Hypothalamus (tissue), 51 donors: ENCODE data around the gene GLMN.

Experiments used
- DNase-seq, 51 donors: peaks; one replicate each; lab custom pipeline; 2025; lab: John Stamatoyannopoulos, UW

The GLMN gene, protein sequence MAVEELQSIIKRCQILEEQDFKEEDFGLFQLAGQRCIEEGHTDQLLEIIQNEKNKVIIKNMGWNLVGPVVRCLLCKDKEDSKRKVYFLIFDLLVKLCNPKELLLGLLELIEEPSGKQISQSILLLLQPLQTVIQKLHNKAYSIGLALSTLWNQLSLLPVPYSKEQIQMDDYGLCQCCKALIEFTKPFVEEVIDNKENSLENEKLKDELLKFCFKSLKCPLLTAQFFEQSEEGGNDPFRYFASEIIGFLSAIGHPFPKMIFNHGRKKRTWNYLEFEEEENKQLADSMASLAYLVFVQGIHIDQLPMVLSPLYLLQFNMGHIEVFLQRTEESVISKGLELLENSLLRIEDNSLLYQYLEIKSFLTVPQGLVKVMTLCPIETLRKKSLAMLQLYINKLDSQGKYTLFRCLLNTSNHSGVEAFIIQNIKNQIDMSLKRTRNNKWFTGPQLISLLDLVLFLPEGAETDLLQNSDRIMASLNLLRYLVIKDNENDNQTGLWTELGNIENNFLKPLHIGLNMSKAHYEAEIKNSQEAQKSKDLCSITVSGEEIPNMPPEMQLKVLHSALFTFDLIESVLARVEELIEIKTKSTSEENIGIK

DNA sequence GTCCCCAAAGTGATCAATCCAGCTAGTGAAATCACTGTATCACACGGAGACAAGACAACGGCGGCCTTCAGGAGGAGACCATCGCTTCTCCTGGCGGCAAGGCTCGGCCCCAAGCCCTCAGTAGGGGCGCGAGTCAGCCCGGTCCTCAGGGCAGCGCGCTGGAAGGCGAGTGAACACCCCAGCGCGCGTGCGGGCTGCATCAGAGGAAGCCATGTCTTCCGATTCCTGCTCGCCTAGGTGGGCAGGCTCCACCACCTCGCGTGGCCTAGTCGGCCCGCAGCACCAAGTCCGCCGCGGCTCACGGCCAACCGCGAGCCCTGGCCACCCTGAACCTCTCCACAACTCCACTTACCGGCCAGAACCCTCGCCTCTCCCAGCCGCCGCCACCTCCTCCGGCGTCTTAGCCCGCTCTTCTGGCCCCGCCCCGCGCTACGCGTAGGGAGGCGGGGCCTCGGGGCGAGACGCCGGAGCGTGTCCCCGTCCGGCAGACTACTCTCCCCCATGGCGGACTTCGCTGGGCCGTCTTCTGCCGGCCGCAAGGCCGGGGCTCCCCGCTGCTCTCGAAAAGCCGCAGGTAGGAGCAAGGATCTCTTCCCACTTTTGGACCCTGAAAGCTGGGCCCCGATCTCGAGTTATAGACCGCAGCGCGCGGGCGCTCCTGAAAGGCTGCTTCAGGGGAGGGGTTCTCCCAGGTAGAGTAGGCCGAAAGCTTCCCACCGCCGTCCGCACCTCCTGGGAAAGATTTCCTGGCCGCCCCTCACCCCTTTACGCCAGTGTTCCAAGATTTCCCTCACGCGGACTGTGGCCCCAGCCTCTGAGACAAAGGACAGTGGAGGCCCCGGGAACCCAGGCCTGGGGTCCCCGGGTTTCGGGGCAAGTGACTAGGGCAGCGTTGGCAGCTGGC is at the start of gene GLMN, which contains the start of gene RPAP2:
Gene GLMN, minus strand, starts transcription at position 415 of the 904 bp plus-strand sequence. CDS start 988 bp downstream, outside the sequence.
Gene RPAP2, plus strand, starts transcription at position 487 of the 904 bp plus-strand sequence. Its CDS starts 15 bp downstream, at position 502.
- DNase-seq = peak in 49 of 51 donors; percentile 36 to 89 (median 73)

DNA sequence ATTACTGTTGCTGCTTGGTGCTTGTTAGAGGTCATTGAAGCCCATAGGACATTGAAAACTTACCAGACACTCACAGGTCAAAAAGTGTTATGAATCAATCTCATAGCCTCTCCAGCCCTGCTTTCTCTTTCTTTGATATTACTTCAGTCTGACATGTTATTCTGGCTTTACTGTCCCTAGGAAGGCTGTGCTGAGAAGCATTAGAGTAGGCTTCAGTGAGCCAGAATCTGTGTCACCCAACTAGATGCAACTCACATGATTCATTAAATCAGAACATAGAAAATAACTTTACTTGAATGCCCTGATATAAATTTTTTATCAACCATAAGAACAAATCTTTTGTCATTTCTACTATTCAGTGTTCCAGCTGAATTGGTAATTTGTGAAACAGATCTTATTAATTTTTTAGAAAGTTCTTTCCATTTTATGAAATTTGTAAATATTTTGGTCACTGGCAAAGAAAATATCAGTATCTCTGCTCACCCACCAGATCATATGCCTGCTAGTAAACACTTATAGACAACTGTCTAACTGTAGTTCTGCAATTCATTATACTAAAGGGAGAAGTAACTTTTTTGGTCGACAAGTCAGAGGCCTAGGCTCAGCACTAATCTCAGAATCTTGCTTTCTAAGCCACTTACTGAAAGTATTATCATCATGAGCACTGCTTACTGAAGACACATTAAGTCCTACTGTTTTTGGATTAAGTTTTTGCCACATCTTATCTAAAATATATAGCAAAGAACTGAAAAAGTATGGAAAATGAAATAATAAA is 48.3 kb upstream of the GLMN start:
- DNase-seq = no peak

DNA sequence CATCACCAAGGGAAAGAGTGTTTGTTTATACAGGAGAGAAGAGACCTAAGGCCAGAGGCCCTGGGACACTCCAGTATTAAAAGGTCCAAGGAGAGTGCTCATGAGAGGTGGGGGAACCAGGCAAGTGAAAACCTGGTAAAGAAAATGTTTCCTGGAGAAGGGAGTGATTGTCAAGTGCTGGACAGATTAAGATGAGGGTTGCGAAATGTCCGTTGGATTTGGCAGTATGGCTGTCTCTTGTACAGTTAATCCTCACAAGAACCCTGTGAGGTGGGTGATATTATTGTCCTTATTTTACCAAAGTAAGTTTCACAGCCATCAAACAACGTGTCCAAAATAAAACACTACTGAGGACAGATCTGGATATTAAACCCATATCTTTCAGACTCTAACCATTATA is 44.3 kb upstream of the GLMN start:
- no peak for DNase-seq

DNA sequence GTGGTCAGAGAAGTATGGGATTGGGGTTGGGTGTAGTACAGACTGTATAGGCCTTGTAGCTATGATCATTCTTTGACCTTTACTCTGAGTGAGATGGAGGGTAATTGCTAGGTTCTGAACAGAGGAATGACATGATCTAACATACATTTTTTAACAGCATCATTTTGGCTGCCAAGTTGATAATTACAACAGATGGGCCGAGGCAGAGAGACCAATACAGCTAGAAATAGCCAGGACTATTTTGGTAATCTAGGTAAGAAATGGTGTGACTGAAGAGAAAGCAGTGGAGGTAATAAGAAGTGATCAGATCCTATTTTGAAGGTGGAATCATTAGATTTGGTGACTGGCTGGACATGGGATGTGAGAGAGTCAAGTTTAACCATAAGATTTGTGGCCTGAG is 43.6 kb upstream of the GLMN start:
- DNase-seq = no peak

DNA sequence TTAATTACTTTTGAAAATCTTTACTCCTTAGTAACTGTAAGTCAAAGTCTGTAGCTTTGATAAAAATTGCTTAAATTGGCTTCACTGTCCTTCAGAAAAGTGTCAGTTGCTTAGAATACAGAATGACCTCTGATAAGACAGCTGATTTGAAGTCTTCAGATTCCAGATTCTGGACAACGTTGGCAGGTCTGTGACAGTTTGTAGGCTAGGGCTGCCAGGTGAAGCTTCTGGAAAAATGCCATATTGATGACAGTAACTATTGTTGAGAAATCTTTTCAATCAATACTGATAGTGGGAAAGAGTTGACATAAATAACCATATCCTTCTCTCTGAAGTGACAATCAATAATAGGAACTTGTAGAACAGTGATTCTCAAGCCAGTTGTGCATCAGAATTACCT is 41.4 kb upstream of the GLMN start:
- DNase-seq = no peak

DNA sequence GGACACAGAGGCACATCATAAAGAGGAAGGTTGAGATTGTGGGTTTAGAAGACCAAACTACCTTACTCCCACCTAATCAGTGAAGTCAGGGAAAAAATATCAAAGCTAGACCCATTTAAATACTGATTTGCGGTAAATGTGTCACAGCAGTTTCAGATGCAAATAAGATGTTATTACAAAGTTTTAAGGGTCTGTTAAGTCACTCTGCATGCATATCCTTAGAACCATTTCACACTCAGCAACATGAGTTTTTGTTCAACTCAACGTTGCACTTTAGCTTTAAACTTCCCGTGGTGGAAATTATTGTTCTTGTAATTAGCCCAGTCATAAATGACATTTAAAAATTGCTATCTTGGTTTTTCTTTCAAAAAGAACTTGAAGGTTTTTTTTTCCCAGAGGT is 34.9 kb upstream of the GLMN start:
- DNase-seq = no peak

DNA sequence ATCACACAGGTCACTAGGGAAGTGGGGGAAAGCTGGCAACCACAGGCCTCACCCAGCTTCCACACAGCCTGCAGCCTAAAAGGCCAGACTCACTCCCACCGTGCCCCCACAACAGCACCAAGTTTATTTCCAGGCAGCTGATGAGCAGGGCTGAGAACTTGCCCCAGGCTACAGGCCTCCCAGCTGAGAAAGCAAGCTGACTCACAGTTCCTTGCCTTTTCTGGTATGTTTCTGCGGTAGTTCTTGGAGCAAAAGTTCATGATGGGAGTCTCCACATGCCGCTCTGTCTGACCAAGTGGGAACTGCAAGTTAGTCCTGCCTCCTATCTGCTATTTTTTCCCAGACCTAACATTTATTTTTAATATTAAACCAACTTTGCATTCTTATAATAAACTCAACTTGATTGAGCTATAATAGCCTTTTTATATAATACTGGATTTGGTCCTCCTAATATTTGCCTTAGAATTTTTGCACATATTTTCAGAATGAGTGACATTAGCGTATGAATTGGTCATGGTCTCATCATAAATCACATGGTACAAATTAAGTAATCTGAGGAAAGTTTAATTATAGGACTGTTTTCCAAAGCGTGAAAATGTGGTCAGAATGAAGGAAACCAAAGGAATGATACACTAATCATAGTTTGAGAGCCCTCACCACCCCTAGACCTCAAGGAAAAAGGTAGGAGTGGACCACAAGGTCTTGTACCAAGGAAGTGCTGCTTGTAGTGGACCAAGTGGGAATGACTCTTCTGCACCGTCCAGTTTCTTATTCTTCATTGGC is 30.8 kb upstream of the GLMN start:
- DNase-seq = no peak

DNA sequence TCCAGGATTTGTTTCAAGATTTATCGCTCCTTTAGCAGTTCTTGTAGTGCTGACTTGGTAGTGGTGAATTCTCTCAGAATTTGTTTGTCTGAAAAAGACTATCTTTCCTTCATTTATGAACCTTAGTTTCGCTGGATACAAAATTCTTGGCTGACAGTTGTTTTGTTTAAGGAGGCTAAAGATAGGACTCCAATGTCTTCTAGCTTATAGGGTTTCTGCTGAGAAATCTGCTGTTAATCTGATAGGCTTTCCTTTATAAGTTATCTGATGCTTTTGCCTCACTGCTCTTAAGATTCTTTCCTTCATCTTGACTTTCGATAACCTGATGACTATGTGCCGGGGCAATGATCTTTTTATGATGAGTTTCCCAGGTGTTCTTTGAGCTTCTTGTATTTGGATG is 29.0 kb upstream of the GLMN start:
- no peak for DNase-seq

DNA sequence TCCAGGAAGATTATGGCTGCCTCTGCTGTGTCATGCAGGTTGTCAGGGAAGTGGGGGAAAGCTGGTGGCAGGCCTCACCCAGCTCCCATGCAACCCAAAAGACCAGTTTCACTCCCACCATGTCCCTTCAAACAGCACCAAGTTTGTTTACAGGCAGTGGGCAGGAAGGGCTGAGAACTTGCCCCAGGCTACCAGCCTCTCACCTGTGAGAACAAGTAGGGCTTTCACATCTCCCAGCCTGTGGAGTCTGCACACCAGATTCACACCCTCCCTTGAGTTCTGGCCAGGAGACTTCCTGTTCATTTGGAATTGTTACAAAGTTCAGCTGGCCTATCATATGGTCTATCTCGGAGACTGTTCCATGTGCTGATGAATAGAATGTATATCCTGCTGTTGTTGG is 27.9 kb upstream of the GLMN start:
- no peak for DNase-seq

DNA sequence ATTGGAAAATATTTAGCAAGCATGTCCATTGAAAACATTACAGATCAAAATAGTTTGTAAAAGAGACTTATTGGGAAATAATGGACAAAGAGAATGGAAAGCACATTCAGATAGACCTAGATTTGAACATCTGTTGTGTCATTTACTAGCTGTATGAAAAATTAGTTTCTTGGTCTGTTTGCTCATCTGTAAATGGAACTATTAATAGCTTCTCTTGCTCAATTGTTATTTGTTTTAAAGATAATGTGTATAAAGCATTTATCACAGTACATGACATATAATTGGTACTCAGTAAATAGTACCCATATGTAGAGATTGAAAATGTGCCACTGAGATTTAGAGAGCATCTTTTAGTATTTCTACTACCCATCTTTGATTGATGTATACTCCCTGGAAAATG is 26.0 kb upstream of the GLMN start:
- DNase-seq = no peak

DNA sequence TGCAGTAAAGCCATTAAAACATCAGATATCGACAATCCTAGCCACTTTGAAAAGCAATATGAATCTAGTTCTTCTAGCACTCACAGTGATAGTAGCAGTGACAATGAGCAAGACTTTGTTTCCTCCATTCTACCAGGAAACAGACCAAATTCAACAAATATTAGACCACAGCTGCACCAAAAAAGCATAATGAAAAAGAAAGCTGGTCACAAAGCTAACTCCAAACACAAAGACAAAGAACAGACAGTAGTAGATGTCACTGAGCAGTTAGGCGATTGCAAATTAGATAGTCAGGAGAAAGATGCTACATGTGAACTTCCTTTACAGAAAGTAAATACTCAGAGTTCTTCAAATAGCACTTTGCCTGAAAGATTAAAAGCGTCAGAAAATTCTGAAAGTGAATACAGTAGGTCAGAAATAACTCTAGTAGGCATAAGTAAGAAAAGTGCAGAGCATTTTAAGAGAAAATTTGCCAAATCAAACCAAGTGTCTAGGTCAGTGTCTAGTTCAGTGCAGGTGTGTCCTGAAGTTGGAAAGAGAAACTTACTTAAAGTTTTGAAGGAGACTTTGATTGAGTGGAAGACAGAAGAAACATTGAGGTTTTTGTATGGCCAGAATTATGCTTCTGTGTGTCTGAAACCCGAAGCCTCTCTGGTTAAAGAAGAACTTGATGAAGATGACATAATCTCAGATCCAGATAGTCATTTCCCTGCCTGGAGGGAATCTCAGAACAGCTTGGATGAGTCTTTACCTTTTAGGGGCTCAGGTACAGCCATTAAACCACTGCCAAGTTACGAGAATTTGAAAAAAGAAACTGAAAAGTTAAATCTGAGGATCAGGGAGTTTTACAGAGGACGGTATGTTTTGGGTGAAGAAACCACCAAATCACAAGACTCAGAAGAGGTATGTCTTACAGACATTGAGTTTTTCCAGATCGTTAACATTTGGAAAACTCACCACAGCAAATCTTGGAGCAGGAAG is 25.0 kb upstream of the GLMN start:
- DNase-seq = no peak

DNA sequence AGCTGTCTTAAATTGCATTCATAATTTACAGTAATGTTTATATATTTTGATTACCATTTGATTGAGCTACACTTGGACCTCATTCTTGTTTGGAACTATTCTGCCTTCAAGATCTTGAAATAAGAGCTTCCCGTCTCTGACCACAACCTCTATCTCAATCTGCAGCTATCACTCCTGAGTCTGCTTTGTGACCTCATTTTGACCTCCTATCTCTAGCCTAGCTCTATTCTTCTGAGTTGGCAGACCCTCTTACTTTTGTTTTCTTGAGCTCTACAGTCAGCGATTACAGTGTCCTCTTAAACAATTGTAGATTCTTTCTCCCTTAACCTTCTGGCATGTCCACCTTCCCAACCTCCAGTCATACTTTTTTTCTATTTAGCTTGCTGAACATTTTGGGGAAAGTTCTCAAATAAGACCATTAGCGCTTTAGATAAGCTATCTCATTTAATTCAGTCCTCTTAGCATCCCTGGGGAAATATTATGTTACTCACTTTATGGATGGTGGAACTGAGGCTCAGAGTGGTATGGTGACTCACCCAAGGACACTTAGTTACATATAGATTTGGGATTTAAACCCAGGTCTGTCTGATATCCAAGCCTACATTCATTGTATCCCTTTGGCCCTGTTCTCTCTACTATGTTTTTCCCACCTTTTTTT is 19.2 kb upstream of the GLMN start:
- DNase-seq = no peak

DNA sequence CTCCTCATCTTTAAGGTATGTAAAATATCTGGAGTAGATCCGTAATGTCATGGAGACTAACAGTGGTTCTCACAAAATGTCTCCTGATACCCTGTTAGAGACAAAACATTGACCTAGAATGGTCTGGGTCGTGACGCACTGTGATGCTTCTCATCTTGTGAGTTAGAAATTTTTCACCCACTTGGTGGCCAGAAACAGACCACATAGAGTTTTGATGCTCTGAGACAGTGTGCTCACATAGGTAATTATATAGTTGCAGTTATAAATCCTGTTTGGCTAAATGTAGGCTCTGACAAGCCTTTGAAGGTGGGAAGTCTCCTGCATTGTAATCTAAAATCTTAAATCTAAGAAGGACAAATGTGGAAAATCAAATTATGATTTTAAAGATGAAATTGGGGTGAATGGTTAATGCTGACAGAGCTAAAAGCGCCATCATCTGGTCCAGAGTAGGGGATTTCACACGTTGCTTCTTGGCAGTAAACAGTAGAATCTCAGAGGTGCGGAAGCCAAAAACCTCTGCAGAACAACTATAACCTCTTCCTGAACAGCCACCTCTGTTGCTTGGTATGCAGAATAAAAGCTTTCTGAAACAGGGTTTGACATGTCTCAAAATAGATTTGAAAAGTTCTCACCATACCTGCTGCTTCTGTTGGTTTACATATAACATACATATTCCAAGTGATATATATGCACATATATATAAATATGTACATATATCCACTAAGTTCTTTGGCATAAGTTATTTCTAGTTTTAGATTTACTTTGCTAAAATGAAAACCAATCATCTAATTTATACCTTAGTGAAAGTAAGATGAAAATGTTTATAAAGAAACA is 17.2 kb upstream of the GLMN start:
- no peak for DNase-seq

DNA sequence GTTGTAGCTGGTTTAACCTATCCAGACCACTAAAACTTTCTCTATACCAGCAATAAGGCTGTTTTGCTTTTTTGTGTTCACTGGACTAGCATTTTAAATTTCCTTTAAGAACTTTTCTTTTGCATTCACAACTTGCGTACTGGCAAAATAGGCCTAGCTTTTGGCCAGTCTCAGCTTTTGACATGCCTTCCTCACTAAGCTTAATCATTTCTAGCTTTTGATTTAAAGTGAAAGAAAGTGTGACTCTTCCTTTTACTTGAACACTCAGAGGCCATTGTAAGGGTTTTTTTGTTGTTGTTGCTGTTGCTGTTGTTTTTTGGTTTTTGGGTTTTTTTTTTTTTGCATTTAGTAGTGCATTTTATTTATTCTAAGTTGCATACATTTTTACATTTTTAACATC is 15.2 kb upstream of the GLMN start:
- no peak for DNase-seq

DNA sequence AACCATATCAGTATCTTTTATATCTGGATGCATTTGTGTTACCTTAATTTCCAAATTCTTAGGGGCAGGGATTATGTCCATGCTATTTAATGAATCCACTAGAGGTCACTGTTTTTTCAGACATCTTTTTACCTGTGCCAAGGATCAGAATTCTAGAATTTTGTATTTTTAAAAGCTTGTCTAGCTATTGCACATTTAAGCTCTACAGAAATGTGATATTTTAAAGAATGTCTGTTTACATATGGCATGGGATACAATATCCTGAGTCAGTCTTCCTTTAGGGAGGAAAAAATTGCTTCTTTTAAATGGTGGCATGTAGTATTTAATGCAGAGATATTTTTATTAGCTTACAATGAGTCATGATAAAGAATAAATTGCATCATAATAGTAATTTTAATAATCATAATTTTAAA is 11.4 kb upstream of the GLMN start:
- no peak for DNase-seq

DNA sequence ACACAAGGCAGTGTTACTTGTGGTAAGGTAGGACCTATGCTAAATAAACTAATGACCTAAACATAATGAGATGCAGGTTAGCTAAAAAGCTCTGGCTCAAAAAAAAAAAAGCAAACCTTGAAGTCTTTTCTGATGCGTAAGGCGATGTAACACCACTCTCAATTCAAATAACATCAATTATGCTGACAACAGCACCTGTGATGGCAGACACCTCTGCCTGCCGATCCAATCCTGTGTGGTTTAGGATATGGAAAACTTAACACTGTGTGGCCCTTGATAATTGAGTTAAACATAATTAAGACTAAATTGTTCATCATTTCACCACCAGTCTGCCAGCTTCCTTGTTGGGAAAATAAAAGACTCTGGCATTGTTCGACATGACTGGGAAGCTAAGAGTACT is 9.2 kb upstream of the GLMN start:
- DNase-seq = no peak

DNA sequence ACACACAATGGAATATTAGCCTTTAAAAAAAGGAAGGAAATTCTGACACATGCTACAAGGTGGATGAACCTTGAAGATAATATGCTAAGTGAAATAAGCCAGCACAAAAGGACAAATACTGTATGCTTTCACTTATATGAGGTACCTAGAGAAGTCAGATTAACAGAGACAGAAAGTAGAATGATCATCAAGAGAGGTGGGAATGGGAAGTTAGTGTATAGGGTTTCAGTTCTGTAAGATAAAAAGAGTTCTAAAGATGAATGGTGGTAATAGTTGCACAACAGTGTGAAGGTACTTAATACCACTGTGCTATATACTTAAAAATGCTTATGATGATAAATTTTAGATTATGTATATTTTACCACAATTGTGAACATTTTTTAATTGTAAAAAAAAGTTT is 7.2 kb upstream of the GLMN start:
- DNase-seq = no peak
